Sigmoid colon (tissue), 7 donors: ENCODE data around the gene CDAN1. TPM values are rescaled to one million over a fixed set of nuclear protein-coding genes. Genes with fewer than 3 reads are reported as not detected.

Experiments
- DNase-seq: peaks from one replicate; pipeline ENCODE4 v3.0.0-alpha.2; 2019
- H3K27ac ChIP-seq, 4 donors: fragments of 200-600 bp; sonication (generic); one replicate each; pipeline ENCODE4 v1.5.1; 2016 to 2019; ENCODE audit warnings: mild to moderate bottlenecking in 1 of 4
- H3K27me3 ChIP-seq, 3 donors: fragments of 200-600 bp; sonication (generic); one replicate each; pipeline ENCODE4 v1.5.1; 2019; ENCODE audit warnings: mild to moderate bottlenecking in 1 of 3
- H3K36me3 ChIP-seq, 4 donors: fragments of 200-600 bp; sonication (generic); one replicate each; pipeline ENCODE4 v1.5.1; 2016 to 2019
- H3K4me1 ChIP-seq, 4 donors: fragments of 200-600 bp; sonication (generic); one replicate each; pipeline ENCODE4 v1.5.1; 2017 to 2019
- H3K4me3 ChIP-seq, 4 donors: fragments of 200-600 bp; sonication (generic); one replicate each; pipeline ENCODE4 v1.5.1; 2017 to 2019; ENCODE audit warnings: mild to moderate bottlenecking in 2 of 4, moderate library complexity in 1 of 4
- H3K9me3 ChIP-seq, 4 donors: fragments of 200-600 bp in 3 of 4; sonication (generic) in 3 of 4; one replicate each; pipeline versions ENCODE4 v1.5.1 to v1.6.1; 2013 to 2019
- EP300 ChIP-seq, 4 donors: sonication (generic); formaldehyde crosslinking; IDR thresholded peaks; one replicate each; pipeline ENCODE4 v1.6.1; 2017; ENCODE audit warnings: antibody characterized with exemption in 4 of 4
- POLR2A ChIP-seq, 2 donors: fragments of 450-650 bp; IDR thresholded peaks; one replicate each; pipeline ENCODE4 v1.6.1; 2016; ENCODE audit warnings: antibody characterized with exemption in 2 of 2, mild to moderate bottlenecking in 2 of 2, moderate library complexity in 2 of 2
- POLR2AphosphoS5 ChIP-seq, 4 donors: sonication (generic); formaldehyde crosslinking; IDR thresholded peaks; one replicate each; pipeline ENCODE4 v1.6.1; 2017; ENCODE audit warnings: antibody characterized with exemption in 4 of 4
- WGBS, 2 donors: extraction: QIAGEN DNeasy Blood & Tissue Kit; methylation state at CpG; one replicate each; pipeline ENCODE4 v1.1.7; 2013; 5-methylcytosine and 5-hydroxymethylcytosine counted together
- intact Hi-C: fragments of 100-400 bp; cut with DNase I; formaldehyde crosslinking; loops from one replicate; pipeline ENCODE4 v1.15.1; 2023
- polyA plus RNA-seq, 3 donors: library from polyadenylated mRNA; stranded (reverse); fragments of 200-250 nt; gene quantifications; one replicate each; pipeline ENCODE4 v1.2.3, GENCODE V29; 2013
- total RNA-seq, 4 donors: library from RNA; depleted of rRNA; stranded (reverse); fragments of >200 nt; gene quantifications; one replicate each; pipeline ENCODE4 v1.1.0, GENCODE V29; 2016
- TF ChIP-seq, protein P1 (sequence below), 4 experiments: fragments of 450-650 bp in 3 of 4; fragments of 200-600 bp in 1 of 4; IDR thresholded peaks; one replicate each; pipeline ENCODE4 v1.5.1; 2016 to 2019; ENCODE audit warnings: antibody characterized with exemption in 4 of 4, mild to moderate bottlenecking in 3 of 4, moderate library complexity in 2 of 4
- donor health status: healthy with polysubstance abuse.
- donor health status: Bipolar disorder and iron deficiency.
- donor health status: healthy.

Gene CDAN1
- total and polyA plus RNA-seq, 7 donors, result 1.2 to 11.4 (median 8.0) TPM

DNA sequence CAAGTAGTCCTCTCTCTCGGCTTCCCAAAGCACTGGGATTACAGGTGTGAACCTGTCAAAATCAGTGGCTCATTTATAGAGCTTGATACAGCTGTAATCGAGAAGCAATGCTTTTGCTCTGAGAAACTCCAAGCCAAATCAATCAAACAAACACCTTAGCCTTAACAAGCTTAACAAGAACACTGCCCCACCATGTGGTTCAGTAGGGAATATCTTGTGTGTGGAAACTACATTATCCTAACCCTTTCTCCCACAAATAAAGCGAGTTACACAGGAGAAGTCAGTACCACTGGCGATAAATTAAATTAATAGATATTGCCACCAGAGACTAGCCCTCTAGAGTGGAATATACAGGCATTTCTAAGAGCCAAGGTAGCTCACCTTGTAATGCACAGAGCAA is 13.9 kb downstream of the CDAN1 start:
- Histone ChIP-seq H3K36me3 (peaks cover 47 to 99% (median 76%) of the 10 kb centered on the region in 4 donors), H3K27ac (no peak overlapping the region), H3K4me1 (no peaks in the 10 kb centered on the region), H3K4me3 (no peak overlapping the region), H3K27me3 (no peaks in the 10 kb centered on the region), H3K9me3 (no peaks in the 10 kb centered on the region)
- 85 to 94% methylated on average over 4 of the region's 4 CpGs for WGBS, 2 donors
- intact Hi-C loops, result no loop called here
- TF ChIP-seq POLR2AphosphoS5 (IDR thresholded peaks at IDR 0.05) (no peak), POLR2A (IDR thresholded peaks at IDR 0.05) (no peak)
- no peak for DNase-seq

DNA sequence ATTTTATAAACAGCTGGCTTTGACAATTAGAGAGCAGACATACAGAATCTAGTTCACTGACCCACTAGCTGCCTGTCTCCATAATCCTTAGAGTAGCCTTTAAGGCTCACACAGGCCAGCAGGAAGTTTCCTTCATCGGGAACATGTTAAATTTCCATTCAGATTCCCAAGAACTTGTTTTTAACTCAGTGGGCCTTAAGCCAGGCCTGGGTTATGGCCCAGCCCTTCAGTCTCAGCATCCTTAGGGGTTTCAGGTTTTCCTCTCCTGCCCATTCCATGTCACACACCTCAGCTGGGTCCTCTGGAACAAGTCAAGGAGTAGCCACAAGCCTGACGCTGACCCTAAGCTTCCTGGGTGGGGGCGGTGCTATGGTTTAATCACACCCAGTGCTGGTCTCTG is 15.0 kb downstream of the CDAN1 start:
- Histone ChIP-seq H3K4me3 (no peak overlapping the region), H3K27me3 (no peaks in the 10 kb centered on the region), H3K4me1 (no peaks in the 10 kb centered on the region), H3K27ac (peak overlapping the region in 1 of 4 donors; percentile 6), H3K36me3 (peaks cover 55 to 99% (median 77%) of the 10 kb centered on the region in 4 donors), H3K9me3 (no peaks in the 10 kb centered on the region)
- TF ChIP-seq, protein P1, sequence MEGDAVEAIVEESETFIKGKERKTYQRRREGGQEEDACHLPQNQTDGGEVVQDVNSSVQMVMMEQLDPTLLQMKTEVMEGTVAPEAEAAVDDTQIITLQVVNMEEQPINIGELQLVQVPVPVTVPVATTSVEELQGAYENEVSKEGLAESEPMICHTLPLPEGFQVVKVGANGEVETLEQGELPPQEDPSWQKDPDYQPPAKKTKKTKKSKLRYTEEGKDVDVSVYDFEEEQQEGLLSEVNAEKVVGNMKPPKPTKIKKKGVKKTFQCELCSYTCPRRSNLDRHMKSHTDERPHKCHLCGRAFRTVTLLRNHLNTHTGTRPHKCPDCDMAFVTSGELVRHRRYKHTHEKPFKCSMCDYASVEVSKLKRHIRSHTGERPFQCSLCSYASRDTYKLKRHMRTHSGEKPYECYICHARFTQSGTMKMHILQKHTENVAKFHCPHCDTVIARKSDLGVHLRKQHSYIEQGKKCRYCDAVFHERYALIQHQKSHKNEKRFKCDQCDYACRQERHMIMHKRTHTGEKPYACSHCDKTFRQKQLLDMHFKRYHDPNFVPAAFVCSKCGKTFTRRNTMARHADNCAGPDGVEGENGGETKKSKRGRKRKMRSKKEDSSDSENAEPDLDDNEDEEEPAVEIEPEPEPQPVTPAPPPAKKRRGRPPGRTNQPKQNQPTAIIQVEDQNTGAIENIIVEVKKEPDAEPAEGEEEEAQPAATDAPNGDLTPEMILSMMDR (IDR thresholded peaks at IDR 0.05), result no peak
- TF ChIP-seq POLR2AphosphoS5 (IDR thresholded peaks at IDR 0.05) (no peak), EP300 (IDR thresholded peaks at IDR 0.05) (no peak), POLR2A (IDR thresholded peaks at IDR 0.05) (no peak)
- WGBS, 2 donors, result 78 to 80% methylated on average over 3 of the region's 3 CpGs
- no peak for DNase-seq
- intact Hi-C loops, result no loop called here

DNA sequence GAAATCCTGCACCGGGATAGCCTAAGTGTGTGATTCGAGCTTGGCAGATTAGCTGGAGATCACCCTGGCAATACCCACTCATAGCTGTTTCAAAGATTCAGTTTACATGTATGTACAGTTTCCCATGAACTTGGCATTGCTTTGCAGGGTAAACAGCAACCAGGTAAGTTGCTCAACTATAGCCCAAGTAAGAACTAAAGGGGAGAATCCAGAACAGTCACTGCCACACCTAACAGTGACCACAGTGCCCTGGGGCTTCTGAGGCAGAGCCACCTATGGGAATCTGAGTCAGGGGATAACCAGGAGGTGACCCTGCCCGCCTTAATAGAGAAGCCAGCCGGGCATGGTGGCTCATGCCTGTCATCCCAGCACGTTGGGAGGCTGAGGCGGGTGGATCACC is 15.9 kb downstream of the CDAN1 start:
- Histone ChIP-seq H3K27ac (no peak overlapping the region), H3K4me1 (no peaks in the 10 kb centered on the region), H3K36me3 (peaks cover 52 to 97% (median 74%) of the 10 kb centered on the region in 4 donors), H3K9me3 (no peaks in the 10 kb centered on the region), H3K27me3 (no peaks in the 10 kb centered on the region), H3K4me3 (no peak overlapping the region)
- WGBS, 2 donors, result 82 to 84% methylated on average over 6 of the region's 6 CpGs
- intact Hi-C loops, result no loop called here
- TF ChIP-seq POLR2AphosphoS5 (IDR thresholded peaks at IDR 0.05) (no peak), POLR2A (IDR thresholded peaks at IDR 0.05) (no peak)
- no peak for DNase-seq

DNA sequence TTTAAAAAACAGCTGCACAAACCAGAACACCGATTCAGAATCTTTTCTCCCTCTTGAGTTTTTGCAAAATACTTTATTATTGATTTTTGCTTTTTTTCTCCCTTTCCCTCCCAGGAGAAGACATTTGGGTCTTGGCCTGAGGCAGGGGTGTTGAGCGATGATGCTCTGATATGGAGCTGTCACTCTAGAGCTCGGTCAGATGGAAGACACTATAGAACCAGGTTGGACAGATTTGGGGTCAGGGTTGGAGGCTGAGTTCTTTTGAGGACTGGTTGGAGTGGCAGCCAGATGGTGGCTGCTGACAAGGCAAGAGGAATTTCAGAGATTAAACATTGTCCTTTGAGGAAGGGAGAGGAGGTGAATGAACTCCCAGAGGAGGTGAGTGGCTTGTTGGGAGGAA is 16.9 kb downstream of the CDAN1 start:
- H3K4me1 ChIP-seq, result no peaks in the 10 kb centered on the region
- H3K27ac ChIP-seq, result no peak overlapping the region
- intact Hi-C loops, result no loop called here
- no peak for DNase-seq
- no peaks in the 10 kb centered on the region for H3K27me3 ChIP-seq
- 94 to 95% methylated on average over 3 of the region's 3 CpGs for WGBS, 2 donors
- peaks cover 51 to 88% (median 67%) of the 10 kb centered on the region in 4 donors for H3K36me3 ChIP-seq
- H3K4me3 ChIP-seq, result no peak overlapping the region
- TF ChIP-seq POLR2AphosphoS5 (IDR thresholded peaks at IDR 0.05) (no peak), POLR2A (IDR thresholded peaks at IDR 0.05) (no peak)
- no peaks in the 10 kb centered on the region for H3K9me3 ChIP-seq

DNA sequence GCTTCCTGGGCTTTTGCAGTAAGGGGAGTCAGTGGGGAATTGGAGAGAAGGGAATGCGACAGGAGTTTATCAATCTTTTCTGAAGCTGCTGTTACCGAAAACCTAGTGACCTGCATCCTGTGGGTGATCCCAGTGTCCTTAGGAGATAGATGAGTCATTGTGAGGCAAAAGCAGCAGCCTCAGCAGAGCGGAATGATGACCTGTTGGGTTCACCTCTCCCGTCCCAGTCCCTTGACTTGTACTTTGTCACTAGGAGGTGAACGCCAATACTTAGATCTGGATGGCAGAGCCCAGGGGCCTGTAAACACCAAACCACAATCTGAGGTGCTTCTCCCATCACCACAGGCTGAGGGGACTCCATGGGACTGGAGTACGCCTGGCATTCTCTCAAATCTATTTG is 17.9 kb downstream of the CDAN1 start:
- no peak for TF ChIP-seq POLR2A (IDR thresholded peaks at IDR 0.05)
- TF ChIP-seq POLR2AphosphoS5 (IDR thresholded peaks at IDR 0.05), result no peak
- Histone ChIP-seq H3K4me1 (no peaks in the 10 kb centered on the region), H3K4me3 (no peak overlapping the region), H3K9me3 (no peaks in the 10 kb centered on the region), H3K27me3 (no peaks in the 10 kb centered on the region), H3K36me3 (peaks cover 44 to 77% (median 57%) of the 10 kb centered on the region in 4 donors), H3K27ac (no peak overlapping the region)
- no peak for DNase-seq
- WGBS, 2 donors, result 77 to 90% methylated on average over 6 of the region's 6 CpGs
- intact Hi-C loops, result no loop called here

DNA sequence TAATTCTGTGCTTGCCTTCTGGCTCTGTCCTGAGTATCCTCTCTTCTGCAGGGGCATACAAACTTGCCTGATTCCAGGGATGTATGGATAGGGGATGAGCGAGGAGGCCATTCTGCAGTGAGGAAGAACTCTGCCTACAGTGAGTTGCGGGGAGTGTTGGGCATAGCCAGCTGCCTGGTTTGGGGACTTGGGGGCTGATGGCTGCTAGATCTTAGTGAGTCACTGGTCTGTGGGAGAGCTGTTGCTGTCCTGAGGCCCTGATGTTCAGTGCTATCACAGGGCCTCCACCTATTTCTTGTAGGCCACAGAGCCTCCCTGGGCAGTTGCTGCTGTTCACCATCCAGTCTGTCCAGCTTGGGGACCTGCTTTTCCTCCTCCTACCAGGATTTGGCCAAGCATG is 20.3 kb downstream of the CDAN1 start:
- intact Hi-C loops, result no loop called here
- H3K4me3 ChIP-seq, result no peak overlapping the region
- H3K27me3 ChIP-seq, result no peaks in the 10 kb centered on the region
- 96 to 97% methylated on average over 2 of the region's 2 CpGs for WGBS, 2 donors
- DNase-seq, result no peak
- H3K36me3 ChIP-seq, result peaks cover 36 to 54% (median 43%) of the 10 kb centered on the region in 4 donors
- no peak overlapping the region for H3K27ac ChIP-seq
- no peaks in the 10 kb centered on the region for H3K4me1 ChIP-seq
- no peaks in the 10 kb centered on the region for H3K9me3 ChIP-seq
- TF ChIP-seq, protein P1 (IDR thresholded peaks at IDR 0.05), result no peak
- no peak for TF ChIP-seq POLR2AphosphoS5 (IDR thresholded peaks at IDR 0.05)
- TF ChIP-seq EP300 (IDR thresholded peaks at IDR 0.05), result no peak
- no peak for TF ChIP-seq POLR2A (IDR thresholded peaks at IDR 0.05)

DNA sequence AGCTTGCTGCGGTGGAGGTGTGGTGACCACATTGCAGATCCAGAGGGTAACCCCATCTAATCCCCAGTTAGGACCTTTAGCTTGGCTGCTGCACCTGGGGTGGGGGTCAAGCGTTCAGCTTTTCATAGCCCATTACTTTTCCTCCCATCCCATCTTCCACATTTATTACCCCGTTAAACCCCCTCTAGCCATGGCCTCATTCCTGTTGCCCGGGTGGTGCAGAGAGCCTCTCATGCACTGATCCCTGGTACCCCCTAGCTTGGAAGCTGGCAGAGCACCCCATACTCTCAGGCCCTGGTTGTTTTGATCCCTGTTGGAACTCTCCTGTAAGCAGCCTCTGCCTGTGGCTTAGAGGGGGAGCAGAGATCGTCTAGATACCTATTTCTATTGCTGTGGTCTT is 20.8 kb downstream of the CDAN1 start:
- Histone ChIP-seq H3K36me3 (peaks cover 36 to 55% (median 42%) of the 10 kb centered on the region in 4 donors), H3K27ac (no peak overlapping the region), H3K4me3 (no peak overlapping the region), H3K27me3 (no peaks in the 10 kb centered on the region), H3K4me1 (no peaks in the 10 kb centered on the region), H3K9me3 (no peaks in the 10 kb centered on the region)
- 90 to 96% methylated on average over 5 of the region's 5 CpGs for WGBS, 2 donors
- TF ChIP-seq, protein P1 (IDR thresholded peaks at IDR 0.05), result no peak
- TF ChIP-seq EP300 (IDR thresholded peaks at IDR 0.05), result no peak
- TF ChIP-seq POLR2AphosphoS5 (IDR thresholded peaks at IDR 0.05), result no peak
- no peak for TF ChIP-seq POLR2A (IDR thresholded peaks at IDR 0.05)
- intact Hi-C loops, result no loop called here
- DNase-seq, result no peak
